ENCODE data around the gene CCDC28B. TPM values are rescaled to one million over a fixed set of nuclear protein-coding genes. Genes with fewer than 3 reads are reported as not detected.

Gene CCDC28B
- total RNA-seq, 1 experiment from 2014 or later, result 11.3 TPM

DNA sequence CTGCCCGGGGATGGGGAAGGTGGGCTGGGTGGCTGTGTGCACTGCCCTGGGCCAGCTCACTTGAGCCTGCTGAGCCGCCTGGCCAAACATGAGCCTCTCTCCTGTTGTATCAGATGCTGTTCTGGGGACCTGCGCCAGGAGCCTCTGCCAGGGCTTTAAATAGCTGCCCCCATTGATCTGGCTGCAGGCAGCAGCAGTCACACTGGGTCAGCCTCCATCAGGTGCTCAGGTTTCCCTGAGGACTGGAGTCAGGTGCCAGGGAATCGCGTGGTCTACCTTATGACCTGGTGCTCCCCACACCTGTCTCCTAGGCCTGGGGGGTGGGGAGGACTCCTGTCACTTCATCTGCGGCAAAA lies 700 bp upstream of the CCDC28B start:
- H3K4me3 ChIP-seq, result peak overlapping the region; percentile 60
- peaks cover 6% of the 10 kb centered on the region; the same call in 1 of the 2 replicates for H3K4me1 ChIP-seq
- H3K36me3 ChIP-seq, result peaks cover 19% of the 10 kb centered on the region
- no peak for DNase-seq
- H3K9me3 ChIP-seq (replicated peaks), result no peaks in the 10 kb centered on the region
- no peak overlapping the region for H3K27ac ChIP-seq
- H3K27me3 ChIP-seq, result no peaks in the 10 kb centered on the region

DNA sequence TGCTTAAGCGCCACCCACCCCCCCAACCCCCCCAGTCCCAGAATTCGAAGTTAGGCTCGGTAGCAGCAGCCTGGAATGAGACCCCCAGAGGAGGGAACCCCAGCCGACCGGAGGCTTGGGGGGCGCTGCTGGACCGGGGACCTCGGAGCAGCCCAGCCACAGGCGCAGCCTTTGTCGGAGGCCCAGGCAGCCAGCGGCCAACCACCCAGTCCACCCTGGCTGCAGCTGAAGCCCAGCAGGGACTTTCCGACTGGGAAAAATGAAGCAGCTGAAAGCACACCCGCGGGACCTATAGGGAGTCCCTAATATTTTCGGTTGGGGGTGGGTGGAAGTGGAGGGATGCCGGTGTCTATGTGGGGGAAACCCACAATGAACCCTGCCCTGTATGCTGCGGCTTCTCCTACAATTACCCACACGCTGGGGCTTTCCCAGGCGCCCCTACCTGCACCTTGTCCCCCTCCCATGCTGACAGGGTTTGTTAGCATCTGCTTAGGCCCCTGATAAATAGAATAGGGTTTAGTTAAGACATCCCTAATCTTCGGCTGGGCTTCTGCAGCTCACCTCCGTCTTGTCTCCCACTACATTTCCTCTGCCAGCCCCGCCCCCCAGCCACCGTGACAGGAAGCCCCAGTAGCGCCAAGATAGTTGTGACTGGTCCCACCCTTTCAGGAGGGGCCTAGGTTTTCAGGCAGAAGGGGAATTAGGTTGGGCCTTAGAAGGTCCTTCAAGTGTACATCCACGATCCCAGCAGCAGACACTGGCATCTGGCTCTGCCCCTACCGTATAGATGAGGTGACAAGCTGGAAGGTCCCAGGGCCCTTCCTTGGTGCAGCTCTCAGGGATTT lies 838 bp downstream of the CCDC28B start:
- H3K4me1 ChIP-seq, result peaks cover 6% of the 10 kb centered on the region; the same call in 1 of the 2 replicates

DNA sequence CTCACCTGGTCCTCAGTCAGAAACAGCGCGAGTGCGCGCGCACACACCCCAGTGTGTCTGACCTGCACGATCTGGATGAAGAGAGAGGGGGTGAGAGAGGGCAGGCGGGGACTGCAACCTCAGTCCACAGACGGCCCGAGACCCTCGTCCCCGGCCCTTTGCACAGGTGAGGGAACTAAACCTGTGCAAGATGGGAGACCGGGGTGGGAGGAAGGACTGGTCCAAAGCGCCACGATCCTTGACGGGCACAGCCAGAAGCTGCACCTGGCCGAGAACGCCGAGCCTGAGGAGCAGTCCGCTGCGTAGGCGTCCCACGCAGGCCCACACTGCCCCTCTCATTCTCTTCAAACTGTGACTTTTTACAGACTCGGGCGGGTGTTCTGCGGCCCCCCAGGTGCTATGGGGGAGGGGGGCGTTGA lies 4.6 kb downstream of the CCDC28B start:
- no peak for DNase-seq
- H3K4me1 ChIP-seq, result peaks cover 10% of the 10 kb centered on the region
- H3K27me3 ChIP-seq, result no peaks in the 10 kb centered on the region
- no peaks in the 10 kb centered on the region for H3K36me3 ChIP-seq
- H3K4me3 ChIP-seq, result peak overlapping the region; percentile 64
- H3K27ac ChIP-seq, result no peak overlapping the region
- H3K9me3 ChIP-seq (replicated peaks), result no peaks in the 10 kb centered on the region

More for the DNA sequence above, 838 bp downstream of the CCDC28B start:
- Histone ChIP-seq H3K27me3 (no peaks in the 10 kb centered on the region), H3K4me3 (peak overlapping the region; percentile 60), H3K27ac (no peak overlapping the region), H3K9me3 (replicated peaks) (no peaks in the 10 kb centered on the region), H3K36me3 (peaks cover 7% of the 10 kb centered on the region)
- DNase-seq, result peak; percentile 68 to 69

DNA sequence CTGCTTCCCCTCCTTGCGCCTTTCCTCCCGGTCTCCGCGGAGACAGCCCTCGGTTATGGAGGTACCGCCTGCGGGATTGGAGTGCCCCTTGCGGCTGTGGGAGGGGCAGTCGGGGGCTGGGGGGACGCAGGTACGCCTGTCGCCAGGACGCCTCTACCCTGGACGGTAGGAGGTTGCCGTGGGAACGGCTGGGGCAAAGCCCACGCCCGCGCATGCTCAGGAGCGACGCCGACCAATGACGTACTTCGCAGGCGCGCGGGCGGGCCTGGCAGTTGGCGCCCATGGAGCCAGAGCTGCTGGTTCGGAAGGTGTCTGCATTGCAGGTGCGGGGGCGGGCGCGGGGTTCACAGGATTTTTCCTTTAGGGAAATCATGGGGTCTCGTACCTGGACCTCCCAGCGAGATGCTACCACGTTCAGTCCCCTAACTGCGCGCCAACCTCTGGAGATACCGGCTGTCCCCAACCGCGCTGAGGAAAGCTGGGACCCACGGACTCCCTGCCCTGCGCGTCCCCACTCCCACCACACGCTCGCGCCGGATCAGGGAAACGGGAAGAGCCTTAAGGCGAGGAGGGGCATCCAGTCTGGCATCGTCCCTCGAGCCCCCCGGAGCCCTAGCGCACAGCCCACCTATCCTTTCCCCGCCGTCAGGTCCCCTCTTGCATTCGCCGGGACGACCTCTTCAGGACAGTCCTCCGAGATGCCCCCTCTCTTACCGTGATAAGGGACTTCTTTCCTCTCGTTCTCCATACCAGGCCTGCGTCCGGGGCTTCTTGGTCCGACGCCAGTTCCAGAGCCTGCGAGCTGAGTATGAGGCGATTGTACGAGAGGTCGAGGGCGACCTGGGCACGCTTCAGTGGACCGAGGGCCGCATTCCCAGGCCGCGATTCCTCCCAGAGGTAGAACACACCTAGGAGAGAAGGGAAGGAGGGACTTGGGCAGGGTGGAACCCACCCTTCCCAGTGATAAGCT lies 5.3 kb downstream of the CCDC28B start, which contains the start of gene IQCC:
TSS of gene IQCC (plus strand) at position 271 of the 970 bp plus-strand sequence. CDS start at position 282, 11 bp downstream.
- Histone ChIP-seq H3K27me3 (no peaks in the 10 kb centered on the region), H3K36me3 (no peaks in the 10 kb centered on the region), H3K9me3 (replicated peaks) (no peaks in the 10 kb centered on the region), H3K4me1 (peaks cover 10% of the 10 kb centered on the region), H3K4me3 (peak within 1 kb of the TSS; percentile 64), H3K27ac (peak within 1 kb of the TSS; percentile 11; the same call in 1 of the 2 replicates)
- DNase-seq, result peak; percentile 87 to 89

DNA sequence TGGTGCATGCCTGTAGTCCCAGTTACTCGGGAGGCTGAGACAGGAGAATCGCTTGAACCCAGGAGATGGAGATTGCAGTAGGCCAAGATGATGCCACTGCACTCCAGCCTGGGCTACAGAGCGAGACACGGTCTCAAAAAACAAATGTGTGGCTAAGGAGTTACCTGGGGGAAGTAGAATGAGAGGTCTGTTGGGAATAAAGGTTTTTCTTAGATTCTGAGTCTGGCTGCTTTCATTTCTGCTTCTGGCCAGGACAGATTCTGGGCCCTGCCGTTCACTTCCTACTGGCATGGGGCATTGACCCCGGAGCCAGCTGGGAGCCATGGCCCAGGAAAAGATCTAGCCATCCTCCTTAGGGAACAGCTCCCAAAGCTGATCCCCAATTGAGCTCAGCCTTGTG lies 8.1 kb downstream of the CCDC28B start:
- H3K36me3 ChIP-seq, result no peaks in the 10 kb centered on the region
- no peak overlapping the region for H3K4me3 ChIP-seq
- no peak overlapping the region for H3K27ac ChIP-seq

DNA sequence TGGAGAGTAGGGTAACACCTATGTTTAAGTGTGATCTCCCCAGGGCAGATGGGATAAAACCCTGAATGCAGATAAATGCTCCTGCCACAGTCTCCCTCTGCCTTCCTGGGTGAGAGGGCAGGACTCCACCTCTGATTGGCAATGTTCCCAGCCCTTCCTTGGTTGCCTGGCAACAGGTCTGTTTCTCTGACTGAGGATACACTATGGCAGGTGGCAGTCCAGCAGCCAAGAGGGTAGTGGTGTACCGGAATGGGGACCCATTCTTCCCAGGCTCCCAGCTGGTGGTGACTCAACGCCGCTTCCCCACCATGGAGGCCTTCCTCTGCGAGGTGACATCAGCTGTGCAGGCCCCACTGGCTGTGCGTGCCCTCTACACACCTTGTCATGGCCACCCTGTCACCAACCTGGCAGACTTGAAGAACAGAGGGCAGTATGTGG lies 8.5 kb downstream of the CCDC28B start, which contains the start of gene DCDC2B:
TSS of gene DCDC2B (plus strand) at position 199 of the 438 bp plus-strand sequence. CDS start at position 204, 5 bp downstream.
- no peaks in the 10 kb centered on the region for H3K27me3 ChIP-seq
- H3K9me3 ChIP-seq (replicated peaks), result no peaks in the 10 kb centered on the region
- DNase-seq, result peak; percentile 96
- H3K27ac ChIP-seq, result peak within 1 kb of the TSS; percentile 9; the same call in 1 of the 2 replicates
- H3K4me1 ChIP-seq, result peaks cover 10% of the 10 kb centered on the region
- H3K36me3 ChIP-seq, result no peaks in the 10 kb centered on the region
- H3K4me3 ChIP-seq, result no peak within 1 kb of the TSS

More for the DNA sequence above, 8.1 kb downstream of the CCDC28B start:
- DNase-seq, result no peak
- H3K27me3 ChIP-seq, result no peaks in the 10 kb centered on the region
- no peaks in the 10 kb centered on the region for H3K9me3 ChIP-seq (replicated peaks)
- peaks cover 10% of the 10 kb centered on the region for H3K4me1 ChIP-seq

DNA sequence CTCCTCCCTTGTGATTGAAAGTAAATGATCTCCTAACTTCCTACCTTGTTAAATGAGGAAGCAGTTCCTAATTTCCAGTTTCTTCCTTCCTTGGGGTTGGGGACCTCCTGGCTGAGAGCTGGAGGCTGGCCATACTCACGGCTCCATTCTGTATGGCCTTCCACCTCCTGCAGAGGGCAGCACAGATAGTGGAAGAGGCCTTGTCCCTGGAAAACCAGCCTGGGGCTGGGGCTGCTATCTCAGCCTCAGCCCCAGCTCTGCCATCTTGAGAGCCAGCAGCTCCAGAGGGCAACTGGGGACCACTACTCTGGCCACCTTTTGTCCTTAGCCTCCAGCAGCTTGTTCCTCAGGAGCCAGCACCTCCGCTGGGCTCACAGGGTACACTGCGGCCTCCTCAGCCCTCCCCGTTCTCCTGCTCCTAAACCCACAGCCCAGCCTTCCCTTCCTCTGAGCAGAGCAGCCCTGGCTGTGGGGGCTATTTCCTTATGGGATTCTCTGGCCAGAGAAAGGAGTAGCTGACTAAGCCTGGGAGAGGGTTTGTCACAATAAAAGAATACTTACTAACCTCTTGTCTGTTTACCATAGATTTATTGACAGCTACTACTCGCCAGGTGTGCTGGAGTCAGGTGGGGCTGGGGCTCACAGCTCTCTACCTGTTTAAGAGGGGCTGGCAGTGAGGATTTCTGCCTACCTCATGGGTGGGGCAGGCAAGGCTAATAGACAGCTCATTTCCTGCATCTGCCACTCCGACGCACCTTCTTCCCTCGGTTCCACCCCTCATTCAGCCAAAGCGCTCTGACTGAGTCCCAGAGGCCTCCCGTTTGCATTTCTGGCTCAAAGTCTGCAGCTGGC lies 15.5 kb downstream of the CCDC28B start:
- H3K4me1 ChIP-seq, result no peaks in the 10 kb centered on the region
- no peaks in the 10 kb centered on the region for H3K9me3 ChIP-seq (replicated peaks)
- H3K27ac ChIP-seq, result no peak overlapping the region
- H3K4me3 ChIP-seq, result no peak overlapping the region
- no peaks in the 10 kb centered on the region for H3K27me3 ChIP-seq
- DNase-seq, result peak; percentile 70 to 85
- no peaks in the 10 kb centered on the region for H3K36me3 ChIP-seq

DNA sequence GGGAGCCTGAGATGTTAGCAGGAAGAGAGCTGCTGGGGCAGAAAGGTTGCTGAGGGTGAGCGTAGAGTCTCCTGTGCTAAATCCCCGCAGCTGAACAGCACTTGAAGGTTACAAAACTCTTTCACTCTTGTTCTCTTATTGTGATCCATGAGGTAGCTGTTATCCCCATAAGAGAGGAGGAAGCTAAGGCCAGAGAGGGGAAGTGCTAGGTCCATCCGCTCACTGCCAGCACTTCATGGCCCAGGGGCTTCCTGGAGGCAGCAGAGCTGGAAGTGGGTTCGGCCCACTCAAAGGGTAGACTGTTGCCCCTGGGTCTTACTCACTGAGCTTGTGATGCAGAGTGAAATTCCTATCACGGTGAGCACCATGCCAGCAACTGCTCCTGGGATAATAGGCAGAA lies 16.2 kb downstream of the CCDC28B start:
- no peaks in the 10 kb centered on the region for H3K36me3 ChIP-seq
- H3K4me1 ChIP-seq, result no peaks in the 10 kb centered on the region
- H3K4me3 ChIP-seq, result no peak overlapping the region
- no peak overlapping the region for H3K27ac ChIP-seq
- H3K27me3 ChIP-seq, result no peaks in the 10 kb centered on the region
- no peaks in the 10 kb centered on the region for H3K9me3 ChIP-seq (replicated peaks)
- no peak for DNase-seq

DNA sequence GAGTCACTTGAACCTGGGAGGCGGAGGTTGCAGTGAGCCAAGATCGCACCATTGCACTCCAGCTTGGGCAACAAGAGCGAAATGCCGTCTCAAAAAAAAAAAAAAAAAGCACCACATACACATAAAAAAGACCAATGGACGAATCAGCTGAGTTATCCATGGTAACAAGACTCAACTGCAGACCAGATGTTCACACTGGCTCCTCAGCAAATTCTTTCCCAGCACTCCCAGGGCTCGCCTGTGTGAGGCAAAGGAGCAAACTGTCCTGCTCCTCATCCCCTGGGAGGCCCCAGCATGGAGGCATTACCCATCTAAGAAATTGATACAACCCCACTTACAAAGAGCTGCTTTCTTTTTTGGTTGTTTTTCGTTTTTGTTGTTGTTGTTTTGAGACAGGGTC lies 18.6 kb downstream of the CCDC28B start:
- Histone ChIP-seq H3K9me3 (replicated peaks) (no peaks in the 10 kb centered on the region), H3K4me1 (peaks cover 3% of the 10 kb centered on the region; the same call in 1 of the 2 replicates), H3K36me3 (peaks cover 4% of the 10 kb centered on the region), H3K4me3 (no peak overlapping the region), H3K27me3 (no peaks in the 10 kb centered on the region), H3K27ac (no peak overlapping the region)
- no peak for DNase-seq

DNA sequence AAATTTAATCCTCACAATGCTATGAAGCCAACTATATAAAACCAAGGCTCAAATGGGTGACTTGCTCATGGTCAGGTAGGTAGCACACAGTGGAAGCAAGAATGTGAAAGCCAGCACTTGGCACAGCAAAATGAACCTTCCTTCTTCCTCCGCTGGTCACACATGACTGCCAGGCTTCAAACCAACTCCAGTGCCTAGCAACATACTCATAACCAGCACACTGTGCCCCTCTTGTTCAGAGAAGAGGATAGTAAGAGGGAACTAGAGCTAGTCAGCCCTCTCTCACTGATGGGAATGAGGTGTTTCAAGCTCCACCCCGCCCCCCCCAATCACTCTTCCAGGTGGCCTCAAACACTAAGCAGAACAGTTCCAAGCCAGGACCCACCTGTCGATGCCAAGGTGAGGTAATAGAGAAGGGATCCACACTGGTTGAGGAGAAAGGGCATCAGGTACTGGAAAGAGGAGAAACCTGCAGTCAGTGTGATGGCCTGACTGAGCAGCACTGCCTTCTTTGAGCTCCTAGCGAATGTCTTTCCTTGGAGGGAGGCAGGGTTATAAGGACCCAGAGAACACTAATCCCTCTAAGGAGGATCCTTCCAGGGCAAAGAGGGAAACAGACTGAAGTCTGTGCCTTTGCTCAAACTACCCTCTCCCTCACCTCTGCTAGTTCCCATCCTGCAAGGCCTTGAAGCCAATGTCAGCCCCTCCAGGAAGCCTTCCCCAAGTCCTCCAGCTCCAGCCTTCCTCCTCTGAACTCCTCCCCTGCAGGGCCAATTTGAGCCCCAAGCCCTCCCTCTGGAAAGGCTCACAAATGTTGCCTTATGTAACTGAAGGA lies 20.6 kb downstream of the CCDC28B start:
- peak overlapping the region; percentile 87 for H3K4me3 ChIP-seq
- H3K36me3 ChIP-seq, result peaks cover 17% of the 10 kb centered on the region
- no peaks in the 10 kb centered on the region for H3K9me3 ChIP-seq (replicated peaks)
- H3K27me3 ChIP-seq, result no peaks in the 10 kb centered on the region
- H3K27ac ChIP-seq, result no peak overlapping the region; the same call in 1 of the 2 replicates
- H3K4me1 ChIP-seq, result peaks cover 3% of the 10 kb centered on the region; the same call in 1 of the 2 replicates
- no peak for DNase-seq

DNA sequence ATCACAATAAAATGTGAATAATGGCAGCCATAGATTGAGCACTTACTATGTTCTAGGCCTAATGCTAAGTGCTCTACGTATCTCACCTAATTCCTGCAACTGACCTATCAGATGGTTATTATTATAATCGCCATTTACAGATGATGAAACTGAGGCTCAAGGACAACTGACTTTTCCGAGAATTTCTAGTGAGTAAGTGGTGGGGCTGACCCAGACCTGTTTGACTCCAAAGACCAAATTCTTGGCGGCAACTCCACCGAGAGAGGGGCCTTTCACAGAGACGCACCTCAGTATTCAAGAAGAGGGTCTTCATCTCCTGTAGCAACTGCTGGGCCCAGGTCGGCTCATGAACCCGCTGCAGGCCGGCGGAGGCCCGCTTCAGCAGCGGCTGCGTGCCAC lies 21.2 kb downstream of the CCDC28B start:
- no peaks in the 10 kb centered on the region for H3K27me3 ChIP-seq
- peak overlapping the region; percentile 68; the same call in 1 of the 2 replicates for H3K27ac ChIP-seq
- H3K36me3 ChIP-seq, result peaks cover 20% of the 10 kb centered on the region

DNA sequence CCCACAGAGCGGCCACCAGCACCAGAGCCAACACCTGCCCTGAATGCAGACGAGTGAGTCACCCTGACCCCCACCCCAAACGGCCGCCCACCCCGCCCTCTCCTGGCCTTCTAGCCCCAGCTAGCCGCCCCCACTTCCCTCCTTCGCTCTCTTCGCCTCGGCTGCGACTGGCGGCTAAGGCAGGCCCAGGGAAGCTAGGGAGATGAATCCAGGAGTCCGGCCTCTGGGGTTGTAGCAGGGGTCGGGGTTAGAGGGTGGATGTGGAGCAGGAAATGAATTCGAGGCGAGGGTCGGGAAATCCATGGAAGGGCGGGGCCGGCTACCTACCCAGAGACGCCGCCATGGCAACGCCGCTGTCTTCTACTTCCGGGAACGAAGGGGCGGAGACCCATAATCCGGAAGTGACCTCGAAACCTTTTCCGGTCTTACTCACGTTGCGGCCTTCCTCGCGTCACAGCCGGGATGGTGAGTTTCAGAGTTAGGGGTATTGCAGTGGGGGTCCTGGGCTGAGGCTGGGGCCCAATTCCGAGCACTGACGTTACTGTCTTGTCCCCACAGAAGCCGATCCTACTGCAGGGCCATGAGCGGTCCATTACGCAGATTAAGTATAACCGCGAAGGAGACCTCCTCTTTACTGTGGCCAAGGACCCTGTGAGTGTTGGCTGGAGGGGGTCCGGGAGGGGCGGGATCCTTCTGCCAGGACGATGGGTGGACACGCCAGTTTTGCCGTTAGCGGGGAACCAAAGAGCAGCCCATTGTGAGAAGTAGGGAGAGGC lies 21.8 kb downstream of the CCDC28B start, which contains the start of the genes EIF3I and TMEM234:
TSS of gene EIF3I (plus strand) at position 428 of the 776 bp plus-strand sequence. CDS start at position 463, 35 bp downstream.
TSS of gene TMEM234 (minus strand) at position 374 of the 776 bp plus-strand sequence. CDS start at position 343, 31 bp downstream.
- peak; percentile 93 to 95 for DNase-seq

More for the DNA sequence above, 21.2 kb downstream of the CCDC28B start:
- Histone ChIP-seq H3K4me3 (peak overlapping the region; percentile 87), H3K4me1 (peaks cover 3% of the 10 kb centered on the region; the same call in 1 of the 2 replicates), H3K9me3 (replicated peaks) (no peaks in the 10 kb centered on the region)
- DNase-seq, result no peak

More for the DNA sequence above, 21.8 kb downstream of the CCDC28B start, which contains the start of the genes EIF3I and TMEM234:
- no peaks in the 10 kb centered on the region for H3K9me3 ChIP-seq (replicated peaks)
- H3K4me3 ChIP-seq, result peak within 1 kb of the TSS; percentile 87
- H3K27me3 ChIP-seq, result no peaks in the 10 kb centered on the region
- H3K27ac ChIP-seq, result peak within 1 kb of the TSS; percentile 68
- H3K4me1 ChIP-seq, result peaks cover 3% of the 10 kb centered on the region; the same call in 1 of the 2 replicates
- peaks cover 20% of the 10 kb centered on the region for H3K36me3 ChIP-seq

All from SJCRH30 (cell line).